Astrocyte (in vitro differentiated cells and primary cell): ENCODE results near the gene DUS1L. TPM values are rescaled to one million over a fixed set of nuclear protein-coding genes. Genes with fewer than 3 reads are reported as not detected.

Experiments used
- DNase-seq: peaks from one replicate; pipeline ENCODE4 v3.0.0-alpha.2; 2010; ENCODE audit warnings: low read depth
- FAIRE-seq: peaks from 2 replicates; lab custom pipeline; 2011; peaks lifted over from hg19 to GRCh38; lab: Jason Lieb, UNC
- H2AFZ ChIP-seq: 2 replicates; pipeline ENCODE4 v1.6.0; 2012; ENCODE audit warnings: low read depth, low read length, inconsistent platforms
- H3K27ac ChIP-seq: 2 replicates; pipeline ENCODE4 v1.5.1; 2011; ENCODE audit warnings: low read depth, low read length, inconsistent platforms
- H3K27me3 ChIP-seq: 2 replicates; pipeline ENCODE4 v1.6.0; 2011; ENCODE audit warnings: low read length, inconsistent platforms; ENCODE audit not compliant: insufficient read depth
- H3K36me3 ChIP-seq: 2 replicates; pipeline ENCODE4 v1.5.1; 2011; ENCODE audit warnings: low read length, inconsistent platforms; ENCODE audit not compliant: insufficient read depth
- H3K4me1 ChIP-seq: 2 replicates; pipeline ENCODE4 v1.5.1; 2011; ENCODE audit warnings: low read length, inconsistent platforms; ENCODE audit not compliant: insufficient read depth
- H3K4me2 ChIP-seq: 2 replicates; pipeline ENCODE4 v1.6.0; 2012; ENCODE audit warnings: low read length, inconsistent platforms
- H3K4me3 ChIP-seq: 2 replicates; pipeline ENCODE4 v1.5.1; 2011; ENCODE audit warnings: low read depth, mild to moderate bottlenecking, low read length, inconsistent platforms; ENCODE audit not compliant: insufficient read depth
- H3K79me2 ChIP-seq: 2 replicates; pipeline ENCODE4 v1.6.0; 2012; ENCODE audit warnings: mild to moderate bottlenecking, low read length, inconsistent platforms; ENCODE audit not compliant: insufficient read depth
- H3K9ac ChIP-seq: 2 replicates; pipeline ENCODE4 v1.6.0; 2012; ENCODE audit warnings: mild to moderate bottlenecking, low read length, inconsistent platforms
- H3K9me3 ChIP-seq: 2 replicates; pipeline ENCODE4 v1.5.1; 2012; ENCODE audit warnings: low read depth, mild to moderate bottlenecking, low read length, inconsistent platforms; ENCODE audit not compliant: insufficient read depth
- H4K20me1 ChIP-seq: 2 replicates; pipeline ENCODE4 v1.6.0; 2012; ENCODE audit warnings: low read length, inconsistent platforms; ENCODE audit not compliant: insufficient read depth
- H3K27ac Mint-ChIP-seq: one replicate; pipeline ENCODE4 v1.8.0; 2021; ENCODE audit warnings: mild to moderate bottlenecking, mixed read lengths; ENCODE audit not compliant: unreplicated experiment
- H3K27me3 Mint-ChIP-seq: one replicate; pipeline ENCODE4 v1.8.0; 2021; ENCODE audit warnings: low read depth, mixed read lengths; ENCODE audit not compliant: unreplicated experiment
- H3K36me3 Mint-ChIP-seq: one replicate; pipeline ENCODE4 v1.8.0; 2021; ENCODE audit warnings: low read depth, mixed read lengths; ENCODE audit not compliant: unreplicated experiment
- H3K4me1 Mint-ChIP-seq: one replicate; pipeline ENCODE4 v1.8.0; 2021; ENCODE audit warnings: low read depth, mixed read lengths; ENCODE audit not compliant: unreplicated experiment
- H3K4me3 Mint-ChIP-seq: one replicate; pipeline ENCODE4 v1.8.0; 2021; ENCODE audit warnings: mild to moderate bottlenecking, moderate library complexity, mixed read lengths; ENCODE audit not compliant: unreplicated experiment
- H3K9me3 Mint-ChIP-seq: one replicate; pipeline ENCODE4 v1.8.0; 2021; ENCODE audit warnings: mild to moderate bottlenecking, mixed read lengths; ENCODE audit not compliant: unreplicated experiment
- EZH2 ChIP-seq: IDR thresholded peaks from 2 replicates; pipeline ENCODE4 v1.6.1; 2012; ENCODE audit warnings: mild to moderate bottlenecking, low read length, inconsistent platforms; ENCODE audit not compliant: insufficient read depth
- total RNA-seq: library from RNA; stranded (reverse); gene quantifications from 2 replicates; pipeline ENCODE4 v1.2.1, GENCODE V29; 2021
- TF ChIP-seq, protein P1 (sequence below): IDR thresholded peaks from 2 replicates; pipeline ENCODE4 v1.5.1; 2011; ENCODE audit warnings: low read depth, mild to moderate bottlenecking, inconsistent platforms, low read length, moderate library complexity; ENCODE audit not compliant: insufficient read depth

The DUS1L gene
- total RNA-seq, 1 donor from 2014 or later = 55.1 TPM

DNA sequence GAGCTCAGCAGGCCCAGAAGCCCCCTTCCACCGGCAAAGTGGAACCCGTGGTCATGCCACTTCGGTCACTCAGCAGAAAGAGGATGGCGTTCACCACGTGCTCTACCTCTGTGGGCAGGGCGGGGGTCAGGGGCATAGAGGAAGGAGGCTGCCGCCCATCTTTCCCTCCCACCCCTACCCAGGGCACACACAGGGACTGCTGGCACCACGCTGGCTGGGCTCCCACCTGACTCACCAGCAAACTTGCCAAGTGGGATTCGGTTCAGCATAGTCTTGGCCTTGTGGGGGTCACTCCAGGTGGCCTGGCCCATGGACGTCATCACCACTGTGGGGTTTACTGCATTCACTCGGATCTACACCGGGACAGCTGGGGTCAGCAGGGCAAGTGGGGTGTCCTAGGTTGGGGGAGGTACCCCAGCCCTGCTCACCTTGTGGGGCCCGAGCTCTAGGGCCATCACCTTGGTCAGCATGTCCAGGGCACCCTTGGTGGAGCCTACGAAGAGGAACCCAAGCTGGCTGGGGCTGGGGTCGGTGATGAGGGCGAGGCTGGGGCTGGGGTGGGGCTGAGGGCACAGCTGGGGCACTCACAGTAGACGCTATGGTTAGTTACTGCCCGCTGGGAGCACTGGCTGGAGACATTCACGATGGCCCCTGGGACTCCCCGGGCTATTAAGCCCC, 29.5 kb downstream of the DUS1L start:
- peak overlapping the region; percentile 72 for H3K4me3 ChIP-seq
- FAIRE-seq = no peak
- H3K27ac Mint-ChIP-seq = no peak overlapping the region
- TF ChIP-seq, protein P1, sequence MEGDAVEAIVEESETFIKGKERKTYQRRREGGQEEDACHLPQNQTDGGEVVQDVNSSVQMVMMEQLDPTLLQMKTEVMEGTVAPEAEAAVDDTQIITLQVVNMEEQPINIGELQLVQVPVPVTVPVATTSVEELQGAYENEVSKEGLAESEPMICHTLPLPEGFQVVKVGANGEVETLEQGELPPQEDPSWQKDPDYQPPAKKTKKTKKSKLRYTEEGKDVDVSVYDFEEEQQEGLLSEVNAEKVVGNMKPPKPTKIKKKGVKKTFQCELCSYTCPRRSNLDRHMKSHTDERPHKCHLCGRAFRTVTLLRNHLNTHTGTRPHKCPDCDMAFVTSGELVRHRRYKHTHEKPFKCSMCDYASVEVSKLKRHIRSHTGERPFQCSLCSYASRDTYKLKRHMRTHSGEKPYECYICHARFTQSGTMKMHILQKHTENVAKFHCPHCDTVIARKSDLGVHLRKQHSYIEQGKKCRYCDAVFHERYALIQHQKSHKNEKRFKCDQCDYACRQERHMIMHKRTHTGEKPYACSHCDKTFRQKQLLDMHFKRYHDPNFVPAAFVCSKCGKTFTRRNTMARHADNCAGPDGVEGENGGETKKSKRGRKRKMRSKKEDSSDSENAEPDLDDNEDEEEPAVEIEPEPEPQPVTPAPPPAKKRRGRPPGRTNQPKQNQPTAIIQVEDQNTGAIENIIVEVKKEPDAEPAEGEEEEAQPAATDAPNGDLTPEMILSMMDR = no peak
- TF ChIP-seq EZH2 = no peak
- peaks cover 11% of the 10 kb centered on the region for H3K36me3 Mint-ChIP-seq
- H3K9me3 ChIP-seq = no peaks in the 10 kb centered on the region
- H3K9ac ChIP-seq = peak overlapping the region; percentile 84
- H3K9me3 Mint-ChIP-seq = peaks cover 2% of the 10 kb centered on the region
- no peak for DNase-seq
- H3K36me3 ChIP-seq = no peaks in the 10 kb centered on the region
- peaks cover 15% of the 10 kb centered on the region for H3K4me1 ChIP-seq
- H3K27me3 ChIP-seq = no peaks in the 10 kb centered on the region
- peaks cover 2% of the 10 kb centered on the region for H3K4me1 Mint-ChIP-seq
- peaks cover 10% of the 10 kb centered on the region for H3K79me2 ChIP-seq
- peaks cover 4% of the 10 kb centered on the region for H3K27me3 Mint-ChIP-seq
- no peak overlapping the region for H3K27ac ChIP-seq
- H3K4me2 ChIP-seq = peak overlapping the region; percentile 99
- no peak overlapping the region for H2AFZ ChIP-seq
- H4K20me1 ChIP-seq = peaks cover 3% of the 10 kb centered on the region
- peak overlapping the region; percentile 74 for H3K4me3 Mint-ChIP-seq

- peaks cover 20% of the 10 kb centered on the region for H3K4me1 ChIP-seq
- TF ChIP-seq, protein P1 = no peak
- TF ChIP-seq EZH2 = no peak
- Mint-ChIP-seq H3K27me3 (peaks cover 4% of the 10 kb centered on the region), H3K36me3 (peaks cover 11% of the 10 kb centered on the region), H3K4me3 (peak overlapping the region; percentile 78), H3K4me1 (peaks cover 2% of the 10 kb centered on the region), H3K27ac (no peak overlapping the region), H3K9me3 (peaks cover 2% of the 10 kb centered on the region)
- peaks cover 10% of the 10 kb centered on the region for H3K79me2 ChIP-seq
- DNase-seq (no peak), FAIRE-seq (no peak)
- no peaks in the 10 kb centered on the region for H3K27me3 ChIP-seq
- H4K20me1 ChIP-seq = peaks cover 3% of the 10 kb centered on the region
- no peaks in the 10 kb centered on the region for H3K36me3 ChIP-seq
- H2AFZ ChIP-seq = no peak overlapping the region
- no peaks in the 10 kb centered on the region for H3K9me3 ChIP-seq
- no peak overlapping the region for H3K27ac ChIP-seq
- no peak overlapping the region for H3K4me3 ChIP-seq
- no peak overlapping the region for H3K9ac ChIP-seq
- H3K4me2 ChIP-seq = no peak overlapping the region
These were observed 30.1 kb downstream of the DUS1L start for GRCh38 chr17:82035488-82035887.

DNA sequence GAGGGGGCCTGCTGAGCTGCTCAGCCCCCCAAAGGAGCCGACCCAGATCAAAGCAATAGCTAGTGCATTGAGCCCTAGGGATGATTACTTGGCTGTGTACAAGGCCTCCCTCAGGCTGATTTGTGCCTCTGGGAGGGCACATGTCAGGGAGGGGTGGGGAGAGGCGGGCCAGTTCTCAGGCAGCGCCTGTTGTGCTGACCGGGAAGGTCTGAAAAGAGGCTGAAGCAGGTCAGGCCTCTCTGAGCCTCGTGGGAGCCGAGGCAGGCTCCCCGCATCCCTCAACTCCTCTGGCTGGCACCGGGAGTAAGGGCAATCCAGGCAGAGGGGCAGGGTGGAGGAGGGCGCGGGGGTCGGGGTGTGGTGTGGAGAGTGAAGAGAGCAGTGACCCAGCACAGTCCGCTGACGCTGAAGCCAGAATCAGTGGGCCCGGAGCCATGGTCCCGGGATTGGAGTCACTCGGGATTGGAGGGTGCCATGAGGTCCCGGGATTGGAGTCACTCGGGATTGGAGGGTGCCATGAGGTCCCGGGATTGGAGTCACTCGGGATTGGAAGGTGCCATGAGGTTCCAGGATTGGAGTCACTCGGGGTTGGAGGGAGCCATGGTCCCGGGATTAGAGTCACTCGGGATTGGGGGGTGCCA, 31.1 kb downstream of the DUS1L start:
- H3K4me2 ChIP-seq = no peak overlapping the region
- H3K9me3 Mint-ChIP-seq = peaks cover 2% of the 10 kb centered on the region

More for the DNA sequence above, 31.1 kb downstream of the DUS1L start:
- Histone ChIP-seq H3K36me3 (no peaks in the 10 kb centered on the region), H4K20me1 (peaks cover 3% of the 10 kb centered on the region), H3K4me1 (peaks cover 20% of the 10 kb centered on the region), H3K9me3 (no peaks in the 10 kb centered on the region), H3K9ac (no peak overlapping the region), H3K79me2 (peaks cover 10% of the 10 kb centered on the region), H3K27me3 (no peaks in the 10 kb centered on the region), H3K4me3 (no peak overlapping the region), H2AFZ (no peak overlapping the region), H3K27ac (no peak overlapping the region)
- TF ChIP-seq, protein P1 = no peak
- TF ChIP-seq EZH2 = no peak
- H3K27ac Mint-ChIP-seq = no peak overlapping the region
- peaks cover 2% of the 10 kb centered on the region for H3K4me1 Mint-ChIP-seq
- H3K4me3 Mint-ChIP-seq = no peak overlapping the region
- no peak for FAIRE-seq
- H3K27me3 Mint-ChIP-seq = peaks cover 6% of the 10 kb centered on the region
- peaks cover 11% of the 10 kb centered on the region for H3K36me3 Mint-ChIP-seq
- no peak for DNase-seq
